H1 (cell line): ENCODE results near the gene KLHL29.

Experiments
- ASH2L ChIP-seq: fragments of 200-600, 300-600 bp; sonication (generic); IDR thresholded peaks from one replicate; pipeline ENCODE4 v1.7.1; 2017; ENCODE audit warnings: low read length
- POLR2A ChIP-seq, 2 experiments: IDR thresholded peaks; 1 replicate in 1 of 2; 2 replicates in 1 of 2; pipeline ENCODE4 v1.6.1; 2011; ENCODE audit warnings: low read depth in 2 of 2, low read length in 2 of 2, mild to moderate bottlenecking in 2 of 2; ENCODE audit errors: control extremely low read depth in 1 of 2
- POLR2AphosphoS5 ChIP-seq: IDR thresholded peaks from 2 replicates; pipeline ENCODE4 v1.6.1; 2011; ENCODE audit warnings: low read depth, low read length
- RFX5 ChIP-seq: IDR thresholded peaks from 2 replicates; pipeline ENCODE4 v1.6.1; 2011; ENCODE audit warnings: low read depth, low read length, improper control_type of control experiment, borderline replicate concordance
- RNF2 ChIP-seq: fragments of 200-900, 300-1000 bp; sonication (generic); IDR thresholded peaks from 2 replicates; pipeline ENCODE4 v1.7.1; 2016; ENCODE audit warnings: borderline replicate concordance, low read depth, mild to moderate bottlenecking, antibody characterized with exemption, low read length; ENCODE audit not compliant: poor library complexity, severe bottlenecking; ENCODE audit errors: missing control alignments
- YY1 ChIP-seq: IDR thresholded peaks from 2 replicates; pipeline ENCODE4 v1.6.1; 2011; ENCODE audit warnings: low read depth, mild to moderate bottlenecking, low read length
- TF ChIP-seq, protein P1 (sequence below), 3 experiments: IDR thresholded peaks; 1 replicate in 2 of 3; 2 replicates in 1 of 3; pipeline versions ENCODE4 v1.5.1 to v1.6.1; 2011; ENCODE audit warnings: low read length in 3 of 3, mild to moderate bottlenecking in 3 of 3, inconsistent platforms in 2 of 3, low read depth in 1 of 3, moderate library complexity in 1 of 3; ENCODE audit not compliant: insufficient read depth in 1 of 3; ENCODE audit errors: control extremely low read depth in 1 of 3
- TF ChIP-seq, protein P2 (sequence below): IDR thresholded peaks from 2 replicates; pipeline ENCODE4 v1.6.1; 2012; ENCODE audit warnings: low read length, inconsistent platforms

- TF ChIP-seq, protein P1, sequence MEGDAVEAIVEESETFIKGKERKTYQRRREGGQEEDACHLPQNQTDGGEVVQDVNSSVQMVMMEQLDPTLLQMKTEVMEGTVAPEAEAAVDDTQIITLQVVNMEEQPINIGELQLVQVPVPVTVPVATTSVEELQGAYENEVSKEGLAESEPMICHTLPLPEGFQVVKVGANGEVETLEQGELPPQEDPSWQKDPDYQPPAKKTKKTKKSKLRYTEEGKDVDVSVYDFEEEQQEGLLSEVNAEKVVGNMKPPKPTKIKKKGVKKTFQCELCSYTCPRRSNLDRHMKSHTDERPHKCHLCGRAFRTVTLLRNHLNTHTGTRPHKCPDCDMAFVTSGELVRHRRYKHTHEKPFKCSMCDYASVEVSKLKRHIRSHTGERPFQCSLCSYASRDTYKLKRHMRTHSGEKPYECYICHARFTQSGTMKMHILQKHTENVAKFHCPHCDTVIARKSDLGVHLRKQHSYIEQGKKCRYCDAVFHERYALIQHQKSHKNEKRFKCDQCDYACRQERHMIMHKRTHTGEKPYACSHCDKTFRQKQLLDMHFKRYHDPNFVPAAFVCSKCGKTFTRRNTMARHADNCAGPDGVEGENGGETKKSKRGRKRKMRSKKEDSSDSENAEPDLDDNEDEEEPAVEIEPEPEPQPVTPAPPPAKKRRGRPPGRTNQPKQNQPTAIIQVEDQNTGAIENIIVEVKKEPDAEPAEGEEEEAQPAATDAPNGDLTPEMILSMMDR (IDR thresholded peaks at IDR 0.05; ENCODE audit: control extremely low read depth in 1 of 3, insufficient read depth in 1 of 3, low read depth in 1 of 3, low read length in 3 of 3): no peak
- TF ChIP-seq, protein P2, sequence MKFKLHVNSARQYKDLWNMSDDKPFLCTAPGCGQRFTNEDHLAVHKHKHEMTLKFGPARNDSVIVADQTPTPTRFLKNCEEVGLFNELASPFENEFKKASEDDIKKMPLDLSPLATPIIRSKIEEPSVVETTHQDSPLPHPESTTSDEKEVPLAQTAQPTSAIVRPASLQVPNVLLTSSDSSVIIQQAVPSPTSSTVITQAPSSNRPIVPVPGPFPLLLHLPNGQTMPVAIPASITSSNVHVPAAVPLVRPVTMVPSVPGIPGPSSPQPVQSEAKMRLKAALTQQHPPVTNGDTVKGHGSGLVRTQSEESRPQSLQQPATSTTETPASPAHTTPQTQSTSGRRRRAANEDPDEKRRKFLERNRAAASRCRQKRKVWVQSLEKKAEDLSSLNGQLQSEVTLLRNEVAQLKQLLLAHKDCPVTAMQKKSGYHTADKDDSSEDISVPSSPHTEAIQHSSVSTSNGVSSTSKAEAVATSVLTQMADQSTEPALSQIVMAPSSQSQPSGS: no peak
- no peak for TF ChIP-seq RNF2
- TF ChIP-seq POLR2AphosphoS5: no peak
- TF ChIP-seq ASH2L: no peak
- no peak for TF ChIP-seq YY1
- TF ChIP-seq POLR2A (IDR thresholded peaks at IDR 0.05; ENCODE audit: control extremely low read depth in 1 of 2, low read depth in 2 of 2, low read length in 2 of 2): no peak
- no peak for TF ChIP-seq RFX5
These were observed 226.9 kb downstream of the KLHL29 start for GRCh38 chr2:23611839-23612238.
